ENCODE measurements around the gene ANKMY1.

ANKMY1 gene

GRCh38 chr2:240462707-240463273 is 95.0 kb downstream of the ANKMY1 start:
- no peak for DNase-seq (ENCODE audit: low read depth in 1 of 2, low spot score in 1 of 2)

GRCh38 chr2:240462073-240462706 is 95.6 kb downstream of the ANKMY1 start:
- no peak for DNase-seq (ENCODE audit: low read depth in 1 of 2, low spot score in 1 of 2)

DNA sequence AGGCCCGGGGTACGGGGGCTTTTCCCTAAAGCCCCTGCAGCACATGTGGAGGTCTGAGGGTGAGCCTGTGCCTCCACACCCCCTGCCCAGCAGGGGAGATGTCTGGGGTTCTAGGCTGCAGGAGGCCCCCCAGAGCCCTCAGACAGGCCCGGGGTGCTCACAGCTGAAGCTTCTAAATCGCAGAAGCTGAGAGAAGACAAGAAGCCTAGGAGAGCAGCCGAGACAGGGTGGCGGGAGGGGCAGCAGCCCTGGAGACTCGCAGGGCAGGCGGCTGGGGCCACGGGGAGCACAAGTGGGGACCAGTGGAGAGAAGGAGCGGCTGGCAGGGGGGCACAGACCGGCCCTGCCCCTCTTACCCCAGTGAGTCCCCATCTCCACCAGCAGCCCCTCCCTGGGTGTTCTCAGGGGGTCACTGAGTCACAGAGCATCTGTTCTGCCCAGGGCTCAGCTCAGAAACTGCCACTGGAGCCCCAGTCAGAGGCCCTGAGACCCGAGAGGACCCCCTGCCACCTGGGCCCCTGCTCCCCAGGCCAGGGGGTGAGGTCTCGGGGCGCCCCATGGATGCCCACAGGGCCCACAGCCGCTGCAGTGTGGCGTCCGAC is 96.2 kb downstream of the ANKMY1 start:
- no peak for DNase-seq (ENCODE audit: low read depth in 1 of 2, low spot score in 1 of 2)

DNA sequence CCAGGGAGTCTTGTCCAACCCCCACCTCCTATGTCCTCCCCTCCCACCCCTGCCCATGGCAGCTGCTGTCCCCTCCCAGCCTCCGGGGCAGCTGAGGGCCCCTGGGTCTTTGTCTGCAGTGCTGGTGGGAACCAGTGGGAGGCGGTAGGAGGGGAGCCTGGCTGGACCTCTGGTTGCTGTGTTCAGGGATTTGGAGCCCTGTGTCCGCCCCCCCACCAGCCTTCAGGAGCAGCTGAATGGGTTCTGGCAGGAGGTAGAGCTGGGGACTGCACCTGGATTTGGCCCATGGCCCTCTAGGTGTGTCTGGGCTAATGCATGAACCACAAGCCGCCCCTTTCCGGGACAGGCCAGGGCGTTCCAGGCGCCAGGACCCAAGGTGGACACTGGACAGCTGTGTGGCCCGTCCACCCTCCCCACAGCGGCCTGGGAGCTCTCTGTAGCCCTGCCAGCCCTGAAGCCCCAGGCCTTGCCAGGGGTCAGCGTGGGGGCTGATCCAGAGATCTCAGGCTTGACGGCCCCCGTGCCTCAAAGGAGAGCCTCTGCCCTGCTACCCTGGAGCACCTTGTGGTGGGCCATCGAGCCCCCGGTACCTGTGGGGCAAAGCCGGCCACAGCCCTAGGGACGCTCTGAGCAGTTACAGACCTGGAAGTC is 96.9 kb downstream of the ANKMY1 start:
- no peak for DNase-seq (ENCODE audit: low read depth in 1 of 2, low spot score in 1 of 2)

DNA sequence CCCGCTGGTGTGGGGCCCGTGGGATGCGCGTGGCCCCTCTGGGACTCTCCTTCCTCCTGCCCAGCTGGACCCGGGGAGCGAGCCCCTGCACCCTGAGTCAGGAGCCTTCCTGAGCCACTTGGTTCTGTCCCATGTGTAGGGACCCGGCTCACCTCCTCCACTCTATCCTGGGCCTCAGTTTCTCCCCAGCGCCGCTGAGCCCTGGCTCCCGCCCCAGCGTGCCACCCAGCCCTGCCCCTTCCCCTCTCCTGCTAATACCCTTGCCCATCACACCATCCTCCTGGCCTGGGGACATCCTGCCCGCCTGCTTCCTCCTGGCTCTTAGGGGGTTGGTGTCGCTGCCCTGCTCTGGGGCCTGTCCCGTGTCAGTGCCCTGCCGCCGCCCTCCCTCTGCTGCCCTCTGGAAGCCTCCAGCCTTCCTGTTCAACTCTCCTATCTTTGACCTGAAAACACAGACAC is 97.5 kb downstream of the ANKMY1 start:
- no peak for DNase-seq (ENCODE audit: low read depth in 1 of 2, low spot score in 1 of 2)

GRCh38 chr2:240459401-240460252 is 98.2 kb downstream of the ANKMY1 start:
- DNase-seq (ENCODE audit: low read depth in 1 of 2, low spot score in 1 of 2): no peak

GRCh38 chr2:240458900-240459391 is 98.8 kb downstream of the ANKMY1 start:
- no peak for DNase-seq (ENCODE audit: low read depth in 1 of 2, low spot score in 1 of 2)

DNA sequence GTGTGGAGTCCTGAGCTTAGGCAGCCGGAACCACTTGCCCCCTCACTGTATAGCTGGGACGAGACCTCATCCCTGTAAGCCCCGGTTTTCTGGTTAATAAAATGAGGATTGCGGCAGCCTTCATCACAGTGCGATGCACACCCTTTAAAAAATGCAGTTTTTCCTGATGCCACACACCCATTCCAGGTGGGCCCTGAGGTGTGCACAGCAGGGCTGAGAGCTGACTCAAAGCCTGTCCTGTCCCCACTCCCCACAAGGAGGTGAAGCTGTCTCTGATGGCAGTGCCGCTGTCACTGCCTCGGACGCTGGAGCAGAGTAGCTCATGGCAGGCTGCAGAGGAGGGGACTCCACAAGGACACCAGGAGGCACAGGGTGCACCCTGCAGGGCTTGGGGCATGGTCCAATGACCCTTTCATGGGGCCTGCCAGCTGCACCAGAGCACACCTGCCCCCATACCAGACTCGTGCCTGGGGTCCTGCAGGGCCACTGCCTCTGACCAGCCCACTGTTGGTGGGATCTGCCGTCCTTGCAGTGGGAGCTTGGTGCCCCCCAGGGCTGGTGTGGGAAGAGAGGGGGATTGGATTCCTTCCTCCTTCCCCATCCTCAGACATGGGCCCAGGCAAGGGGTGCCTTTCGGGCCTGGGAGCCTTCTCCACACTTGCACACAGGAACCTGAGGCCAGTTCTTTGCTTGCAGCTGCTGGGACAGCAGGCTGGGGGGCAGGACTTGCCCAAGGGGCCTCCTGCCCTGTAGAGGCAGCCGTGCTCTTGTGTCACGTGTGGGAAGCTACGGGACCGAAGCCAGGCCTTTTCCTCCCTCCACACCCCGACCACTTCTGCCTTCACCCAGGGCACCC is 99.5 kb downstream of the ANKMY1 start:
- no peak for DNase-seq (ENCODE audit: low read depth in 1 of 2, low spot score in 1 of 2)

DNA sequence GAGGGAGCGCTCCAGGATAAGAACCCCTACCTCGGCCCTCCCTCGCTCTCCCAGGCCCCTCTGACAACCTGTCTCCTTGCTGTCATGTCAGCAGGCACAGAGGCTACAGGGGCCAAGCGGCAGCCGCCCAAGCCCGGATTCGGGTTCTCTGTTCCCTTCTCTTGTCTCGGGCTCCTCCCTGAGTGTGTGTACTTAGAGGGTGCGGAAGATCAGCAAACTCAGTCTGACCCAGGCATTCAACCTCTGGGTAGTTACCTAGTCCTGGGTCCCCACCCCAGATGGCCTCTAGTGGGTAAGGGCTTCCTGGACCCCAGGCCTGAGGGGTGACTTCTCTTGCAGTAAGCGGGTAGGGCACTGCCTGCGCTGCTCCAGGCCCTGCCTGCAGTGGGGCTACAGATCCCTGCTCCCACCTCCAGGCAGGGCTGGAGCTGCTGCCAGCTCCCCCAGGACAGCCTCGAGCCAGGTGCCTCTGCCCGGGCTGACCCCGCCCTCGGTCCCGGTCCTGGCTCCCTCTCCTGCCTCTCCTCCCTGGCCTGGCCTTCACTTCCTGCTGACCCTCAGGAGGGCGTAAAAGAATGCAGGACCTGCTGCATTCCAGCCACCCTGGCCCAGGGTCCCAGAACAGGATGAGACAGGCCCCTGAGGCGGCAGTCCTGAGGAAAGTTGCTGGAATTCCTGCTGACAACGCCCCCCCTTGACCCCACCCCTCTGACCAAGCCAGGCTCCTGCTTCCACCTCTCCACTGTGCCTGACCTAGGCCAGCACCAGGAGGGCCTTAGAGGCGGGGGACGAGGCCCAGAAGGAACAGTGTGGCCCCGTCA is 100.4 kb downstream of the ANKMY1 start:
- no peak for DNase-seq (ENCODE audit: low read depth in 1 of 2, low spot score in 1 of 2)

DNA sequence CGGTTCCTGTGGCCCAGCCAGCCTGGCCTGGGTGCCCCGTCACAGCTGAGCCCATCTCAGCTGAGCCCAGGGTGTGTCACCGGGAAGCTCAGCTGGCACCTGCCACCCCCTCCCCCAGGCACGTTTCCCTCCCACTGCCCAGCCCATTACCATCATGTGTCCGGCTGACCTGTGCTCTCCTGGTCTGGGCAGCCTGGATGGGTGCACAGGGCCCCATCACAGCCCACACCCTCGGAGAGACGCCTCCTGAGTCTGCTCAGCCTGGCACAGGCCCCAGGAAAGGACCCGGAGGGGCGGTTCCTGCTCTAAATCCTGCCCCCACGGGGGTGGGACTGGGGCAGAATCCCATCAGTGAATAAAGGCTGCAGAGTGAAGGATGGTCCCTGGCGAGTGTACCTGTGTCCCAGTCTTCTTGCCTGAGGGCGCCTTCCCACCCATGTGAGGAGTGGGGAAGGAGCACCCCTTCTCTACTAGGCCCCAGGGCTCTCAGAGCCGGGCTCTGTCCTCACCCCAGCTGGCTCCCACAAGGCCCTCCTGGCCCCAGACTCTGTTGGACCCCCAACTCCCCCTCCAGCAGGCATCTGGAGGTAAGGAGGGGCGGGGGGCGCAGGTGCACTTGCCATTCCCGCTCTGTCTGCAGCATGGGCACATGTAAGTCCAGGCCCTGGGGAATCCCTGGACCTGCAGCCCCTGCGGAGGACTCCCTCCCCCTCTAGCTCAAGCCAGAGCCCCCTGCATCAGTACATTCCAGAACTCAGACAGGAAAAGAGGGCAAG is 101.2 kb downstream of the ANKMY1 start:
- no peak for DNase-seq (ENCODE audit: low read depth in 1 of 2, low spot score in 1 of 2)

DNA sequence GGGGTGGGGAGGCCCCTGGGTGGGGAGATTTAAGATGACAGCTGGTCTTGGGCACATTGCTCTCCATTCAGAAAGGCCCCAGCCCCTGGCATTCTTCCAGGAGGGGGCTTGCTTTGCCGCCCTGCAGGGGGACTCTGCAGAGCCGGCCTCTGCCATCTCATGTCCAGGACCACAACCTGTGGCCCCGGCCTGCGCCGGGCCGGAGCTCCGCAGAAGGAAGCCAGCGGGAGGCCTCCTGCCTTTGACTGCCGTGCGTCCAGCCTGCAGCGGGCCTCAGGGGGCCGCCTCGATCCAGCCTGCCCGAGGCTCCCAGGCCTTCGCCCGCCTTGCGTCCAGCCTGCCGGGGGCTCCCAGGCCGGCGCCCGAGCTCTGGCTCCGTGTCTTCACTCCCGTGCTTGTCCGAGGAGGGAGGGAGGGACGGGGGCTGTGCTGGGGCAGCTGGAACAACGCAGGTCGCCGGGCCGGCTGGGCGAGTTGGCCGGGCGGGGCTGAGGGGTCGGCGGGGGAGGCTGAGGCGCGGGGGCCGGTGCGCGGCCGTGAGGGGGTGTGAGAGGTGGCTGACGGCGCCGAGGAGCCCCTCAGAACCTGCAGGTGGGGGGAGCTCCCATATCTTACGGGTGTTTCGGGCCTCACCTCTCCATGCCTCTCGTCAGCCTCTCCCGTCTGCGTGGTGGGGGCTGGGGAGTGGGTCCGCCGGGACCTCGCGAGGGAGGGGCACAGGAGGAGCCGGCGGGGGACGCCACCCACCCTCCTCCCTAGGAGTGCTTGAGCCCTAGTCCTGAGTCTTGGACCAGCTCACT is 101.9 kb downstream of the ANKMY1 start:
- DNase-seq (ENCODE audit: low read depth in 1 of 2, low spot score in 1 of 2): no peak

DNA sequence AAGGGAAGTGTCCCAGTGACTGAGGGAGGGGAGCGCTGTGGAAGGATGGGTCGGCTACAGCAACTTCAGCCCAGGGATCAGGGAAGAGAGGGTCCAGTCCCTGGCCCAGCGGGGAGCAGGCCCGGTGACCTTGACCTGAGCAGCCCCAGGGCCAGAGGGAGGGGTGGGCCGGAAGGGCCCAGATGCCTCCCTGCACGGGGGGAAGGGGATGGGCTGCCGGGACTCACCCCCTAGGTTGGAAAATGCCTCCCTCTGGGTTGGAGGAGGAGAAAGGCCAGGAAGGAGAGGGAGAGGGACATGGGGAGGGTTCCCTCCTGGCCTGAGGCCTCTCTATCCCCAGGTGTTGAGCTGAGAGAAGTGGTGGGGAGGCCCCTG is 102.5 kb downstream of the ANKMY1 start:
- no peak for DNase-seq (ENCODE audit: low read depth in 1 of 2, low spot score in 1 of 2)

DNA sequence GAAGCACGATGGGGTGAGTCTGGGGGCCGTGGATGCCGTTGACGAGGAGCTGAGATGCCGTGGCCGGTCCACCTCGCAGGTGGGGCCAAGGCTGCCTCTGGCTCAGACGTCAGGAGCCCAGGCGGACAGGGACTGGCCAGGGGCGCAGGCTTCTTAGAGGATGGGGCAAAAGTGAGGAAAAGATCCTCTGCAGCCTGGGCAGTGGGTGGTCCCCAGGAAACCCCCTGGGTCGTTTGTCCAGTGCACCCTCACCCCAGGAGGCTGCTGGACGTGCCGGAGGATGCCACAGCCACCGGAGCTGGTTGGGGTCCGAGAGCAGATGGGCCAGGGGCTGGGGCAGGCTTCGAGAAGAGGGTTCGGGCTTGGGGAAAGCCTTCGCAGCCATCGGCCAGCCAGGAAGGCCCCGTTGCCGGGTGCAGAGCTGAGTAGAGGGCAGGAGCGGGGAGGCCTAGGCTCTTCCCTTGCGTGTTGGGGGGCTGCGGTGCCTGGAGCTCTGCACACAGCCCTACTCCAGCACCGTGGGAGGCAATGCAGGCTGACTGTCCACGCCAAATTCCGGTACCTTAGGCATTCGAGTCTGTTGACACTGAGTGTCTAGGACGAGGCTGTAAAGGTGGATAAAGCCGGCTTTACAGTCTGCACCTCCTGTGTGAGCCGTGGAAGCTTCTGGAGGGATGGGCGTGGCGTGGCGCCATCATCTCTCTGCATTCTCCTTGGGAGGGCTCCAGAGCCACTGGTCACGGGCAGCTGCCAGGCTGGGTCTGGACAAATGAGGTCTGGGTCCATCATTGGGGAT is 103.5 kb downstream of the ANKMY1 start:
- no peak for DNase-seq (ENCODE audit: low read depth in 1 of 2, low spot score in 1 of 2)

GRCh38 chr2:240453461-240454105 is 104.2 kb downstream of the ANKMY1 start:
- DNase-seq (ENCODE audit: low read depth in 1 of 2, low spot score in 1 of 2): no peak

DNA sequence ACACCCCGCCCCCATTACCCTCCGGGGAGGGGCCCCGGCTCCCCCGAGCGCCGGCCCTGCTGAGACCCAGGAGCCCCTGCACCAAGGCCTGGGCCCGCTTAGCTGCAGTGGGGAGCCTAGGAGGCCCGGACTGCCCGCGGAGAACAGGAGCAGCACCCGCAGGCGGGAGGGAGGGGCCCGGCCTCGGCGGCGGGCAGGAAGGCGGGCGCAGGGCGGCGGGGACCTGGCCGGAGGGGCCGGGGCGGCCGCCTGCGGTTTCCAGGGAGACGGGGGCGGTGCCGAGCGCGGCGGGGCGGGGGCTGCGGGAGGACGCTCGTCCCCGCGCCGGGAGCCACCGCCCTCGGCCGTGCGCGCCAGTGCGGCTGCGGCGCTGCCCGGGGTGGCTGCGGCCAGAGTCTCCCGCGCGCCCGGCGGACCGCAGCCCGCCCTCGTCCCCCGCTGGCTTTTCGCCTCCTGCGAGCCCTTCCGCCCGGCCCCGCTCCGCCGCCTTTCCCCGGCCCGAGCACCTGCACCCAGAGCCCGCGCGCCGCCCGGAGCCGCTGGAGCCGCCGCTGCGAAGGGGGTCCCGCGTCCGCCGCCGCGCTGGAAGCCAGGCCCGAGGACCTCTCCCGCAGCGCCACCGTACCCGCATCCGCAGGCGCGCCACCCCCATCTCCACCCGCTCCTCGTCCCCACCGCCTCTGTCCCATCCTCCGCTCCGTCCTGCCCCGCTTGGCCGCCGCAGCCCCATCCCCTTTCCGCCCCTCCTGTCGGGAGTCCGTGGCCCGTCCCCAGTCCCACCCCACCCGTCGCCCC is 105.1 kb downstream of the ANKMY1 start:
- no peak for DNase-seq (ENCODE audit: low read depth in 1 of 2, low spot score in 1 of 2)

Measured in stimulated activated CD4-positive, alpha-beta T cell treated with anti-CD3 and anti-CD28 coated beads, Interleukin-15, amount 100 ng/mL, for 1 hour (primary cell).